Activated T-cell treated with anti-CD3 and anti-CD28 coated beads, Interleukin-2, amount 50 U/mL, for 24 hours (primary cell): ENCODE results near the gene SLC37A4.
"Not testable (repeated sequence)": the region's sequence is repeated elsewhere in the genome, so short reads cannot be mapped to it uniquely, and the experiment has no call there.

Experiments
- DNase-seq: peaks from one replicate; pipeline ENCODE4 v3.0.0-alpha.2; 2020
- H3K27ac Mint-ChIP-seq: 2 replicates; pipeline ENCODE4 v1.8.0; 2020; ENCODE audit warnings: mild to moderate bottlenecking, mixed read lengths
- H3K27me3 Mint-ChIP-seq: 2 replicates; pipeline ENCODE4 v1.8.0; 2020; ENCODE audit warnings: mixed read lengths
- H3K36me3 Mint-ChIP-seq: 2 replicates; pipeline ENCODE4 v1.8.0; 2020; ENCODE audit warnings: low read depth, mixed read lengths
- H3K4me1 Mint-ChIP-seq: 2 replicates; pipeline ENCODE4 v1.8.0; 2020; ENCODE audit warnings: low read depth, mixed read lengths
- H3K4me3 Mint-ChIP-seq: 2 replicates; pipeline ENCODE4 v1.8.0; 2020; ENCODE audit warnings: mild to moderate bottlenecking, moderate library complexity, mixed read lengths
- H3K9me3 Mint-ChIP-seq: 2 replicates; pipeline ENCODE4 v1.8.0; 2020; ENCODE audit warnings: mixed read lengths

SLC37A4 gene

DNA sequence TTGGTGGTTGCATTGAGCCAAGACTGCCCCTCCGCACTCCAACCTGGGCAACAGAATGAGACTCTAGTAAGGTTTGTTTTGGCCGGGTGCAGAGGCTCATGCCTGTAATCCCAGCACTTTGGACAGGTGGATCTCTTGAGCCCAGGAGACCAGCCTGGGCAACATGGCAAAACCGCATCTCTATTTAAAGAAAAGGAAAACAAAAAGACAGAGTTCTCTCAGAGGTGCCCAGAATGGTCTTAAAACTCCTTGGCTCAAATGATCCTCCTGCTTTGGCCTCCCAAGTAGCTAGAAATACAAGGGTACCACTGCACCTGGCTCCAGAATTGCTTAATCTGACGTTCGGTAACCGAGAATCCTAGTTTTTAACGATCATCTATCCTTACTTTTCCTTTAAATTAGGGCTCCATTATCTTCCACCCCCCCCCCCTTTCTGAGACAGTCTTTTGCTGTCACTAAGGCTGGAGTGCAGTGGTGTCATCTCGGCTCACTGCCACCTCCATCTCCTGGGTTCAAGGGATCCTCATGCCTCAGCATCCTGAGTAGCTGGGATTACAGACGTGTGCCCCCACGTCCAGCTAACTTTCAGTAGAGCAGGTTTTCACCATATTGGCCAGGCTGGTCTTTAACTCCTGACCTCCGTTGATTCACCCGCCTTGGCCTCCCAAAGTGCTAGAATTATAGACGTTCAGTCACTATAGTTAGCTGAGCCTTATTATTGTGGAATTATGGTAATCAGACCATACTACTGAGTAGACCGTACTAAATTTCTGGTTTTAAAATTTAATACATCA lies 14.3 kb downstream of the SLC37A4 start:
- DNase-seq: no peak
- H3K27me3 Mint-ChIP-seq: no peaks in the 10 kb centered on the region
- peaks cover 50% of the 10 kb centered on the region for H3K4me1 Mint-ChIP-seq
- H3K9me3 Mint-ChIP-seq: no peaks in the 10 kb centered on the region
- peak overlapping the region; percentile 95 for H3K4me3 Mint-ChIP-seq
- H3K27ac Mint-ChIP-seq: peak overlapping the region; percentile 100
- H3K36me3 Mint-ChIP-seq: peaks cover 97% of the 10 kb centered on the region

DNA sequence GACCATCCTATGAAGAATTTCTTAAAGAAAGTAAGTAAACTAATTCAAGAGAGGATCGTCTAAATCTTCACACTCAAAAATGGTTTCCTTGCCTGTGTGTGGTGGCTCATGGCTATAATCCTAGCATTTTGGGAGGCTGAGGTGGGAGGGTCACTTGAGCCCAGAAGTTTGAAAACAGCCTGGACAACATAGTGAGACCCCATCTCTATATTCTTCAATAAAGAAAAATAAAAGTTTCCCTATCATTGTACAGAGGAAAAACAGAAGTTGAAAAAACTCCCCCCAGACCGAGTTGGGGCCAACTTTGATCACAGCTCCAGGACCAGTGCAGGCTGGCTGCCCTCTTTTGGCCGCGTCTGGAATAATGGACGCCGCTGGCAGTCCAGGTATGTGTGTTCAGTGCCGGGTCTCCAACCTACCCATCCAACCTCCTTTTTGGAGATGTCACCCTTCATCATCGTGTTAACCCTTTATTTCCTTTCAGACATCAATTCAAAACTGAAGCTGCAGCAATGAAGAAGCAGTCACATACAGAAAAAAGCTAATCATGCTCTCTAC lies 15.5 kb downstream of the SLC37A4 start:
- Mint-ChIP-seq H3K4me3 (peak overlapping the region; percentile 95), H3K27me3 (no peaks in the 10 kb centered on the region), H3K36me3 (peaks cover 97% of the 10 kb centered on the region), H3K27ac (peak overlapping the region; percentile 100), H3K4me1 (peaks cover 41% of the 10 kb centered on the region), H3K9me3 (no peaks in the 10 kb centered on the region)
- no peak for DNase-seq

DNA sequence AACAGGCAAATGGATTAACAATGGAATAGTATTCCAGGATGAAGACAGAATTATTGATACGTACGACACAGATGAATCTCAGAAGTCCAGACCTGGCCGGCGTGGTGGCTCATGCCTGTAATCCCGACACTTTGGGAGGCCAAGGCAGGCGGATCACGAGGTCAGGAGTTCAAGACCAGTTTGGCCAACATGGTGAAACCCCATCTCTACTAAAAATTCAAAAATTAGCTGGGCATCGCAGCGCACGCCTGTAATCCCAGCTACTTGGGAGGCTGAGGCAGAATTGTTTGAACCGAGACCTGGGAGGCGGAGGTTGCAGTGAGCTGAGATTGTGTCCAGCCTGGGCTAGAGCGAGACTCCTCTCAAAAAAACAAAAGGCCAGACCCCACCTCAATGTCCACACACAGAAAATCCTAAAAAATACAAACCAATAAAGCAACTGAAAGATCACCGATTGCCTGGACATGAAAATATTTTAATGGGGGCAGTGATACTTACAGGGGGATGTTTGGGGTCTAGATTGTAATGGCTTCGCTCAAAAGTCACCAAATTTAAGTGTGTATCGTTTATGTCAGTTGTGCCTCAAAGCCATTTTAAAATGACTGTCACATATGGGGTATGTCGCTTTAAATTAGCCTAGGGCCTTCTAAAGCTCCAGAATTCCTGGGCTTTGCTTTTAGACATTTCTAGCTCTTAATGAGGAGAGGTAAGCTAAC lies 16.3 kb downstream of the SLC37A4 start:
- H3K4me3 Mint-ChIP-seq: peak overlapping the region; percentile 12

DNA sequence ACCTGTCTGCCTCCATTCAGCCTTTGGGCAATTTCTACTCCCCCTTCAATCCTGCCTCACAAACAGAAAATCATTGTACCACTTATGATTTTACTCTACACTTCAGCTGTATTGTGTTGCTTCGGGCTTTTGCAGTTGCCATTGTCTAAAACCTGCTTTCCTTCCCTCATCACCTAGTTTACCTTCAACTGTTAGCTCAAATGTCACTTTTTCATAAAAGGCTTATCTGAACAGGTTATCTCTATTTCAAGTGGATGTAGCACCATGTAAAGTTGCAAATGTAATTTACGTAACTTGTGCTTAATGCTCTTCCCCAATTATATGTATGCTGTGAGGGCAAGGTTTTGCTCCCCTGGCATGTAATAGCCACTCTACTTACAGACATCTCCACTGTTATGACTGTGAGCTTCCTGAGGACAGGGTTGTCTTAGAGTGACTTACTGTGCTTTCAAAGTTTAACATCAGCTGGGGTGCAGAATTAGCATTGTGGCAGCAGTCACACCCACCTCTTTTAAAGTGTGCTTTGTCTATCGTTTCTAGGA lies 18.0 kb downstream of the SLC37A4 start:
- DNase-seq: no peak
- H3K27ac Mint-ChIP-seq: peak overlapping the region; percentile 63
- peaks cover 35% of the 10 kb centered on the region for H3K4me1 Mint-ChIP-seq
- H3K36me3 Mint-ChIP-seq: peaks cover 97% of the 10 kb centered on the region
- H3K27me3 Mint-ChIP-seq: no peaks in the 10 kb centered on the region
- H3K9me3 Mint-ChIP-seq: no peaks in the 10 kb centered on the region
- no peak overlapping the region for H3K4me3 Mint-ChIP-seq

More for the DNA sequence above, 16.3 kb downstream of the SLC37A4 start:
- no peak for DNase-seq
- no peaks in the 10 kb centered on the region for H3K9me3 Mint-ChIP-seq
- peaks cover 97% of the 10 kb centered on the region for H3K36me3 Mint-ChIP-seq
- peak overlapping the region; percentile 100 for H3K27ac Mint-ChIP-seq
- H3K27me3 Mint-ChIP-seq: no peaks in the 10 kb centered on the region
- H3K4me1 Mint-ChIP-seq: peaks cover 35% of the 10 kb centered on the region

DNA sequence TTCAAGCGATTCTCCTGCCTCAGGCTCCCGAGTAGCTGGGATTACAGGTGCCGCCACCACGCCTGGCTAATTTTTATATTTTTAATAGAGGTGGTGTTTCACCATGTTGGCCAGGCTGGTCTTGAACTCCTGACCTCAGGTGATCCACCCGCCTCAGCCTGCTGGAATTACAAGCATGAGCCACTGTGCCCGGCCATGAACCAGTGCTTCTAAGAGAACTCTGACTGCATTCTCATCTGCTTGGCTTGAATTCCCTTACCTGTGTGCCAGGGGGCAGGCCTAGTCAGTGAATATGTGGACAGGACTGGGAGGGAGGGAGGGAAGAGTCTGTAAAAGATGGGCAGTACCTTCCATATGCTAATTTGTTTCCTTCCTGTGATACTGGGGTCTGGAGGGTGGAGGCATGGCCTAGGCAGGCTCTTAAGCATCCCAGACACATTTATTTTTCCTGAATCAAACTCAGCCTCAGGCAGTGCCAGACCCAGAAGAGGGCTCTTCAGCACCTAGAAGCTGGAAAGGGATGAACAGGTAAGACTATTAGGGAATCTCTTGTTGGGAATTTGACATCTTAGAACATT lies 19.1 kb downstream of the SLC37A4 start:
- Mint-ChIP-seq H3K4me1 (peaks cover 38% of the 10 kb centered on the region), H3K27ac (peak overlapping the region; percentile 83), H3K36me3 (peaks cover 97% of the 10 kb centered on the region), H3K9me3 (no peaks in the 10 kb centered on the region), H3K4me3 (no peak overlapping the region), H3K27me3 (no peaks in the 10 kb centered on the region)
- DNase-seq: no peak

DNA sequence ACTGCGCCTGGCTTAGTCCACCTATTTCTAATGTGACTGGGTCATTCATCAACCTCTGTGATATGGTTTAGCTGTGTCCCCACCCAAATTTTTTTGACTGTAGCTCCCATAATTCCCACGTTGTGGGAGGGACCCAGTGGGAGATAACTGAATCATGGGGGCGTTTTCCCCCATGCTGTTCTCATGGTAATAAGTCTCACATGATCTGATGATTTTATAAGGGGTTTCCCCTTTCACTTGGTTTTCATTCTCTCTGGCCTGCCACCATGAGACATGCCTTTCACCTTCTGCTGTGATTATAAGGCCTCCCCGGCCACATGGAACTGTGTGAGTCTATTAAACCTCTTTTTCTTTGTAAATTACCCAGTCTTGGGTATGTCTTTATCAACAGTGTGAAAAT lies 24.0 kb downstream of the SLC37A4 start:
- Mint-ChIP-seq H3K36me3 (peaks cover 86% of the 10 kb centered on the region), H3K27ac (peak overlapping the region; percentile 31)

DNA sequence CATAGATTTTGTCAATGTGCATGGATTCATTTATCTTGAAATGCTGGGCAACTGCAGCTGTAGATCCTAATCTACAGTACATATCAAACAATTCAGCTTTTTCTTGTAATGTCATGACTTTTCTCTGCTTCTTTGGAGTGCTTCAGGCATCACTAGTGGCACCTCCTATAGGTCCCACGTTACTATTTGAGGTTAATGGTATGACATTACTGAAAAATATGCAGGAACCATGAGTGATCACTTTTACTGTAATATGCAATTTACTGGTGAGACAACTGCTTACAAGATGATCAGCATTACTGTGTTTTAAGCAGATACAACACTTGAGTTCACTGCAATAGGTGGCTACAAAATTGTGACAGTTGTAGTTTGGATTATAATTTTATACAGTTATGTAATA lies 29.8 kb downstream of the SLC37A4 start:
- Mint-ChIP-seq H3K9me3 (no peaks in the 10 kb centered on the region), H3K27me3 (no peaks in the 10 kb centered on the region), H3K36me3 (peaks cover 91% of the 10 kb centered on the region), H3K27ac (peak overlapping the region; percentile 76), H3K4me3 (peak overlapping the region; percentile 27), H3K4me1 (peaks cover 46% of the 10 kb centered on the region)
- no peak for DNase-seq

More for the DNA sequence above, 24.0 kb downstream of the SLC37A4 start:
- DNase-seq: no peak
- no peak overlapping the region for H3K4me3 Mint-ChIP-seq
- no peaks in the 10 kb centered on the region for H3K9me3 Mint-ChIP-seq
- H3K4me1 Mint-ChIP-seq: peaks cover 19% of the 10 kb centered on the region
- no peaks in the 10 kb centered on the region for H3K27me3 Mint-ChIP-seq

DNA sequence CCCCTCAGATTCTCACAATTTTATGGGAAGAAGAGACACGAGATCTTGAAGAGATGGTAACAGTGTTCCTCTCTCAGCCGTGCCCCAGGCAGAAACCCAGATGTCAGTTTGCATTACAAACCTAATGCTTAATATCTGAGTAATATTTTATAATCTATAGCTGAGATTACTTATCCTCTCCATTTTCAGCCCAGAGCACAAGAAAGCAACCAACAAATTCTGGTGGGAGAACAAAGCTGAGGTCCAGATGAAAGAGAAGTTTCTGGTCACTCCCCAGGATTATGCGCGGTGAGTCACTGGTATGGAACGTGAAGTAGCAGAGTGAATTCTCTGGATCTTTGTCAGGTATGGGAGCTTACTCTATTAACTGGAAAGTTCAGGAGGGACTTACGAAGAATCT lies 31.9 kb downstream of the SLC37A4 start:
- DNase-seq: no peak
- peaks cover 81% of the 10 kb centered on the region for H3K36me3 Mint-ChIP-seq
- peak overlapping the region; percentile 96 for H3K27ac Mint-ChIP-seq

DNA sequence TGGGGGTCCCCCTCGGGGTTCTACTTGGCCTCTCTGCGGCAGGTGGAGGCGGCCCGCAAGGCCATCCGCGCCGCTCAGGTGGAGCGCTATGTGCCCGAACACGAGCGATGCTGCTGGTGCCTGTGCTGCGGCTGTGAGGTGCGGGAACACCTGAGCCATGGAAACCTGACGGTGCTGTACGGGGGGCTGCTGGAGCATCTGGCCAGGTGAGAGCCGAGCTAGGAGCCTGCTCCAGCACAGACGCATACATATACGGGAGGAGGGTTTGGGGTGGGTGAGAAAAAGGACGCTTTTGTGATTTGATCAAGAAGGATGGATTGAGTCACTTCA lies 32.3 kb downstream of the SLC37A4 start:
- Mint-ChIP-seq H3K27ac (peak overlapping the region; percentile 96), H3K4me3 (peak overlapping the region; percentile 100), H3K4me1 (peaks cover 40% of the 10 kb centered on the region), H3K36me3 (peaks cover 79% of the 10 kb centered on the region), H3K9me3 (no peaks in the 10 kb centered on the region), H3K27me3 (no peaks in the 10 kb centered on the region)
- DNase-seq: no peak

More for the DNA sequence above, 31.9 kb downstream of the SLC37A4 start:
- Mint-ChIP-seq H3K9me3 (no peaks in the 10 kb centered on the region), H3K27me3 (no peaks in the 10 kb centered on the region), H3K4me1 (peaks cover 41% of the 10 kb centered on the region), H3K4me3 (peak overlapping the region; percentile 100)

DNA sequence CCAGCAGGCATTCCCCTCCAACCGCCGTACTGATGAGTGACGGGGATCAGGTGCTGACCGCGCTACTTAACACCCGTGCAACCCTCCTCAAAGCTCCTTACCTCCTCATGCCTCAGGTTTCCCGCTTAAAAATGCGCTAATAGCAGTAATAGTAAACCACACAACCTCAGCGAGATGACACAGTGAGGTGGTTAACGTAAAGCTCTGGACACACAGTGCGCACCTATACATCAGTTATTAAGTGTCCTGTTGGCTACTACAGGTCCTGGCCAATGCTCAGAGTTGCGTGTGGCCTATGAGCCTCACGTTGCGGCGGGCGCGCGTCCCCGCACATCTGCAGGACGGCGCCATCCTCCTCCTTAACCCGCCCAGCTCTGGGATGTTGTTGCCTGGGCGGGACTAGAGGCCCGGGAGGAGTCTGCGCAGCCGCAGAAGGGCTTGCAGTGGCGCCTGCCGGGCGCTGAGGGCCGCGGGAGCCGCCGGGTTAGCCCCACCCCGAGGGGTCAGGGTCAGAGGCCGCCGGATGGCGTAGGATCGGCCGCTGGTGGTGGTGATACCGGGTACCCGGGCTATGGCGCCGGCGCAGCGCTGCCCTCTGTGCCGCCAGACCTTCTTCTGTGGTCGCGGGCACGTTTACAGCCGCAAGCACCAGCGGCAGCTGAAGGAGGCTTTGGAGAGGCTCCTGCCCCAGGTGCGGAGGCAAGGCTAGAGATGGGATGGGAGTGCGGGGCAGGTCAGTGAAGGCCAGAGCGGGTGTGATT lies 32.9 kb downstream of the SLC37A4 start, which contains the start of gene CENATAC:
Gene CENATAC (plus strand): TSS at position 512 of the 761 bp plus-strand sequence. CDS start 60 bp downstream, at position 572.
- Mint-ChIP-seq H3K27ac (peak within 1 kb of the TSS; percentile 96), H3K36me3 (peaks cover 77% of the 10 kb centered on the region), H3K27me3 (no peaks in the 10 kb centered on the region), H3K4me1 (peaks cover 37% of the 10 kb centered on the region), H3K9me3 (no peaks in the 10 kb centered on the region), H3K4me3 (peak within 1 kb of the TSS; percentile 100)
- DNase-seq: peak; percentile 97

DNA sequence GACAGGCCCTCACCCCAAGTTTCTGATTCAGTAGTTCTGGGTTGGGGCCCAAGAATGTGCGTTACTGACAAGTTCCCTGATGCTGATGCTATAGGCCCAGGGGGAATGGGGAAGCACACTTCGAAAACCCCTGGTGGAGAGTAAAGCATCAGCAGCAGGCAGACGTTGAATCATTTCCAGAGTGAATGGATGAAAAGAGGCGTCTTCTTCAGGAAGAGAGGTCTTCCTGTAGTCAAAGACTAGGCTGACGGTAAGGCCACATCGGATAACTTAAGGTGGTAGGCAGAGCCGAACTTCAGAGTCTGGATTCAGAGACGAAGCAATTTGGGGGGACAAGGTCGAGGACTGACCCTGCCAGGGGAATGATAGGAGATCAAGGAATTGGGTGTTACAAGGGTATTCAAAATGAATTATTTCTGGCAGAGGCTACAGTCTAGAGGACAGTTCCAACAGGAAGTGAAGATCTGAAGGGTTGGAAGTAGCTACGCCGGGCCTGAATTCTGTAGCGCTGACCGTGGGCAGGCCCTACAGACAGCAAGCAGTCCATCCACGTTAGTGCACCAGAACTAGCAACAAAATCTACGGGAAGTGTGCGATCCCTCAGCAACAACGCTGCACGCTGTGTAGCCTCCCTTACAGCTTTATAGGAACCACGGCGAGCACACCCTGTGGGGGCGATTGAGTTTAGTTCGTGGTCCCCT lies 33.6 kb downstream of the SLC37A4 start:
- peak; percentile 53 for DNase-seq
- Mint-ChIP-seq H3K27ac (peak overlapping the region; percentile 96), H3K36me3 (peaks cover 69% of the 10 kb centered on the region), H3K4me1 (peaks cover 37% of the 10 kb centered on the region), H3K27me3 (no peaks in the 10 kb centered on the region), H3K4me3 (peak overlapping the region; percentile 100), H3K9me3 (no peaks in the 10 kb centered on the region)

DNA sequence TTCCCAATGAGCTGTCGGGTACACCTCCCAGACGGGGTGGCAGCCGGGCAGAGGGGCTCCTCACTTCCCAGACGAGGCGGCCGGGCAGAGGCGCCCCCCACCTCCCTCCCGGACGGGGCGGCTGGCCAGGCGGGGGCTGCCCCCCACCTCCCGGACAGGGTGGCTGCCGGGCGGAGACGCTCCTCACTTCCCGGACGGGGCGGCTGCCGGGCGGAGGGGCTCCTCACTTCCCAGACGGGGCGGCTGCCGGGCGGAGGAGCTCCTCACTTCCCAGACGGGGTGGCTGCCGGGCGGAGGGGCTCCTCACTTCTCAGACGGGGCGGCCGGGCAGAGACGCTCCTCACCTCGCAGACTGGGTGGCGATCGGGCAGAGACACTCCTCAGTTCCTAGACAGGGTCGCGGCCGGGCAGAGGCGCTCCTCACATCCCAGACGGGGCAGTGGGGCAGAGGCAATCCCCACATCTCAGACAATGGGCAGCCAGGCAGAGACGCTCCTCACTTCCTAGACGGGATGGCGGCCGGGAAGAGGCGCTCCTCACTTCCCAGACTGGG lies 39.1 kb downstream of the SLC37A4 start:
- H3K9me3 Mint-ChIP-seq, H3K4me3 Mint-ChIP-seq, DNase-seq, H3K27me3 Mint-ChIP-seq, H3K27ac Mint-ChIP-seq, H3K4me1 Mint-ChIP-seq: not testable (repeated sequence)
- H3K36me3 Mint-ChIP-seq: peaks cover 24% of the 10 kb centered on the region

DNA sequence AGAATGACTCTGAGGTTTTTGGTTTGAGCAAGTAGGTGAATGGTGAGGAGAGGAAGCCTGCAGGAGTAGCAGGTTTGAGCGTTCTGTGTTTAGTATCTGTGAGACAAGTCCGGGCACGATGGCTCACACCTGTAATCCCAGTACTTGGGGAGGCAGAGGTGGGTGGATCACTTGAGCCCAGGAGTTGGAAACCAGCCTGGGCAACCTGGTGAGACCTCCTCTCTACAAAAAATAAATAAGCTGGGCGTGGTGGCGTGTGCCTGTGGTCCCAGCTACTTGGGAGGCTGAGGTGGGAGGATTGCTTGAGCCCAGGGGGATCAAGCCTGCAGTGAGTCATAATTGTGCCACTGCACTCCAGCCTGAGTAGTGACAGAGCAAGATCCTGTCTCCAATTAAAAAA lies 42.4 kb downstream of the SLC37A4 start:
- DNase-seq: no peak
- Mint-ChIP-seq H3K9me3 (no peaks in the 10 kb centered on the region), H3K27ac (no peak overlapping the region)

More for the DNA sequence above, 42.4 kb downstream of the SLC37A4 start:
- Mint-ChIP-seq H3K36me3 (peaks cover 10% of the 10 kb centered on the region), H3K4me3 (no peak overlapping the region), H3K27me3 (no peaks in the 10 kb centered on the region), H3K4me1 (no peaks in the 10 kb centered on the region)
